A204.1 (cell line): ENCODE results near the gene TNIK.

ENCODE experiments used
- FAIRE-seq: peaks from 2 replicates; lab custom pipeline; 2012; peaks lifted over from hg19 to GRCh38; lab: Jason Lieb, UNC

The TNIK gene

GRCh38 chr3:171066206-171066605 lies 394.0 kb downstream of the TNIK start:
- no peak for FAIRE-seq

GRCh38 chr3:171065732-171066131 lies 394.5 kb downstream of the TNIK start:
- no peak for FAIRE-seq

- no peak for FAIRE-seq
These were observed 395.7 kb downstream of the TNIK start for GRCh38 chr3:171064461-171064860.

GRCh38 chr3:171061749-171062148 lies 398.5 kb downstream of the TNIK start:
- no peak for FAIRE-seq

GRCh38 chr3:171059978-171060377 lies 400.2 kb downstream of the TNIK start:
- FAIRE-seq = no peak

- FAIRE-seq = no peak
These were observed 401.2 kb downstream of the TNIK start for GRCh38 chr3:171058873-171059603.

- FAIRE-seq = no peak
These were observed 402.1 kb downstream of the TNIK start for GRCh38 chr3:171058058-171058457.

- no peak for FAIRE-seq
These were observed 403.1 kb downstream of the TNIK start for GRCh38 chr3:171057072-171057471.

- FAIRE-seq = no peak
These were observed 403.7 kb downstream of the TNIK start for GRCh38 chr3:171056528-171056927.

- FAIRE-seq = no peak
These were observed 404.6 kb downstream of the TNIK start for GRCh38 chr3:171055336-171056178.

- FAIRE-seq = no peak
These were observed 405.3 kb downstream of the TNIK start for GRCh38 chr3:171054921-171055320.

- no peak for FAIRE-seq
These were observed 406.0 kb downstream of the TNIK start for GRCh38 chr3:171054231-171054630.

GRCh38 chr3:171049861-171050444 lies 410.3 kb downstream of the TNIK start:
- no peak for FAIRE-seq

GRCh38 chr3:171046760-171047159 lies 413.4 kb downstream of the TNIK start:
- no peak for FAIRE-seq

- no peak for FAIRE-seq
These were observed 415.1 kb downstream of the TNIK start for GRCh38 chr3:171044835-171045793.

- no peak for FAIRE-seq
These were observed 415.8 kb downstream of the TNIK start for GRCh38 chr3:171044384-171044783.

GRCh38 chr3:171039674-171040073 lies 420.5 kb downstream of the TNIK start:
- FAIRE-seq = no peak

- no peak for FAIRE-seq
These were observed 421.9 kb downstream of the TNIK start for GRCh38 chr3:171038342-171038741.

GRCh38 chr3:171028779-171029232 lies 431.4 kb downstream of the TNIK start:
- FAIRE-seq = no peak

- no peak for FAIRE-seq
These were observed 432.0 kb downstream of the TNIK start for GRCh38 chr3:171028025-171028778.
